GM18499 (cell line): ENCODE results near the gene RTF2.

Experiments used
- ATAC-seq: cut with Tn5 transposase; IDR thresholded peaks from one replicate; pipeline ENCODE4 v1.9.1; 2021; ENCODE audit warnings: moderate number of reproducible peaks; ENCODE audit not compliant: insufficient read depth, unreplicated experiment

The RTF2 gene

DNA sequence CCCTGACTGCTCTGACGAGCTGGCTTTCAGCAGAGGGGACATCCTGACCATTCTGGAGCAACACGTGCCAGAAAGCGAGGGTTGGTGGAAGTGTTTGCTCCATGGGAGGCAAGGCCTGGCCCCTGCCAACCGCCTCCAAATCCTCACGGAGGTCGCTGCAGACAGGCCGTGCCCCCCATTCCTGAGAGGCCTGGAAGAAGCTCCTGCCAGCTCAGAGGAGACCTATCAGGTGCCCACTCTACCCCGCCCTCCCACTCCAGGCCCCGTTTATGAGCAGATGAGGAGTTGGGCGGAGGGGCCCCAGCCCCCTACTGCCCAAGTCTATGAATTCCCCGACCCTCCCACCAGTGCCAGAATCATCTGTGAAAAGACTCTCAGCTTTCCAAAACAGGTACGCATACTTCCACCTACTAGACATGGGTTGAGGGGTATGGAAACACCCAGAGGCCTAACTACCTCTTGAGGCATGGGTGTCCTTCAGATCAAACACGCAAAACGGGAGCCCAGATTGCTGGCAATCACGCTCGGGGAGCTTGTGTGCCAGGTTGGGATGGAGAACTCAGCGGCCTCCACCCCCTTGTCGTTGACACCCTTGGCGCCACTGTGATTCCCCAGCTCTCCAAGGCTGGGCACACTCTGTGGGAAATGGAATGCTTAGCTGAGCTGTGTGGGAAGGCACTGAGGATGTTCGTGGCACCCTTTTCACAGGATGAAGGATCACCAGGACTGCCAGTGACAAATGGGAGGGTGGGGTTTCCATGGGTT lies 31.0 kb upstream of the RTF2 start:
- no peak for ATAC-seq

DNA sequence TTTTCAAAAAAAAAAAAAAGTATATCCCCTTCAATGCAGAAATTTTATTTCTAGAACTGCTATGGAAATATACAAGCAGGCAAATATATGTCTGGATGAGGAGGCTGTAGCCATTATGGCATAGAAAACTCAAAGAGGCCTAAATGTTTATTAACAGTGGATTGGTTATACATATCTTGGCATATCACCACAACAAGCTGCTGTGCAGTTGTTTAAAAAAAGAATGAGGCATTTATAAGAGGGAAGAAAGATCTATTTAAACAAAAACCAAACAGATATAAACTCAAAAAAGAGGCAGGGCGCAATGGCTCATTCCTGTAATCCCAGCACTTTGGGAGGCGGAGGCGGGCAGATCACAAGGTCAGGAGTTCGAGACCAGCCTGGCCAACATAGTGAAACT lies 30.1 kb upstream of the RTF2 start:
- no peak for ATAC-seq

DNA sequence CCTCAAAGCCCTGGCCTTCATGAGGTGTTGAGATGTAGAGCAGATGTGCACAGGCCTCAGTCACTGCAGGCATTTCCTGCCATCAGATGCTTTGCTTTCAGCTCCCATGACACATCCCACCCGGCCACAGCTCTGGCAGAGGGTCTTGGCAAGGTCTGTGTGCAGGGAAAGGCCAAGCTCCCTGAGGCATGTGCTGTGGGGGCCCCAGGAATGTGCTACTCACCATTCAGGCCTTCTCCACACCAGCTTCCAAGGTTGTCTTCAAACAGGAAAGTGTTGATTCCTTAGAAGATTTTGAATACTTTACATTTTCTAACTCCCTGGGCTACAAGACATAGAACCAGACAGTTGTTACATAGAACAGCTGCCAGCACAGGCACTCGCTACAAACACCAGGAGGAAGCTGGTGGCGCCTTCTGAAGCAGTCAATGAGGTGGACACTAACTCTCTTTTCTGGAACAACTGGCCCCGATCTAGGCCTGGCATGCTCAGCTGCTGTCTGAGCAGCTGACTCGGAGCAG lies 28.6 kb upstream of the RTF2 start:
- ATAC-seq = no peak

DNA sequence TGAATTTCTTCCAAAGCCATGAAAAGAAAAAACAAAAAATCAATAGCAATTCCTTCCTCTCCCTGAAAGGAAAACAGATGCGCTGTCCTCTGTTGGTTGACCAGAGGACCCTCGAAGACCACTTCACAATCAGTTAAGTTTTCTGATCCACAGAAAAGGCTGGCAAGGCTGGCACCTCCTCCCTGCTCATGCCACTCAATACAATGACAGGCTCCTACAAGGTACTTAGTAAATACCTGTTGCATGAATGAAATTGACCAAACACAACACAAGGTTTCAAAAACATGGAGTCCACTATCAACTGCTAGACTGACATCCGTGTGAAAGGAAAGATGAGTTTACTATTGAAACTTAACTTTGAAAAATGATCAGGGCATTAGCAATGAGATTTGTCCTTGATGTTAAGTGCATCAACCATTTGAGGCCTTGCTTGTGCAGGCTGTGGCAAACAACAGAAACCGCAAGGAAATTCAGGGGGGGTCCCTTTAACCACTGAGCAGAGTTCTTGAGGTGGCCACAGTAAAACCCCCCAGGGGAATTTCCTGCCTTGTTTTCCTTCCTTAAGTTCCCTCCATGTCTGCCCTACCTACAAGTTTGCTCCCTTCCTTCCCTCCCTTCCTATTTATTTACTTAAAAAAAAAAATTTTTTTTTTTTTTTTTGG lies 27.9 kb upstream of the RTF2 start:
- no peak for ATAC-seq

DNA sequence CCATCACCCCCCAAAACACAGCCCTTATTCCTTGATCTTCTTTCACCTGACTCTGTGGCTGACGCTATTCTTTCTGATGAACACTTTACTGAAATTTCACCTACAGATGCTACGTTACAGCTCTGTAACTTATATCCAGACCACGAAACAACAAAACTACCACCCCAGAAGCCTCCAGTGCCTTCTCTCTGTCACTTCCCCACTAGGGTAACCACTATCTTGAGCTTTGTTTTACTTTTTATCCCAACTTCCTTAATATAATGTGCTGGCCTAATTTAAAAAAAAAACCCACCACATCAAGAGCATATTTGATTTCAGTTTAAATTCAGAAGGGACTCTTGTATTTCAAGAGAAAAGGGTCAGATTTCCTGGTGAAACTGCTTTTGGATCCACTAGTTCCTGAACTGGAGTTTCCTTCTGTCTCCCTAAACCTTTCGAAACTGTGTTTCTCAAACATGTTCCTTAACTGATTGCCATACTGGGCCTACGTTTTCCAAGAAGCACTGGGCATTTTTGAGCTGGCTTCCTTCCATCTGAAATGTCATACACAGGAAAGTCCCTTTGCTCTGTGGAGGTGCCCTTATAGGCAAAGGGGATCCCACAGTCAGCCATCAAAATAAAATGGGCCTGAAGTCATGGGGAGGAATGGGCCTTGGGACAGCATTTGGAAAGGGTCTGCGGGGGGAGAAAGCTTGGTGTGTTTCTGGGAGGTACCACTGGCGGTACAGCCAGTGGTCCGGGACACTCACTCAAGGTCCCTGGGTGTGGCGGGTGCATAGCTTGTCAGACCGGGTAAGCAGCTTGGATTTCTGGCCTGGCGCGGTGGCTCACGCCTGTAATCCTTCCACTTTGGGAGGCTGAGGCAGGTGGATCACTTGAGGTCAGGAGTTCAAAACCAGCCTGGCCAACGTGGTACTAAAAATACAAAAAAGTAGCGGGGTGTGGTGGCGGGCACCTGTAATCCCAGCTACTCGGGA lies 25.8 kb upstream of the RTF2 start:
- ATAC-seq = no peak

DNA sequence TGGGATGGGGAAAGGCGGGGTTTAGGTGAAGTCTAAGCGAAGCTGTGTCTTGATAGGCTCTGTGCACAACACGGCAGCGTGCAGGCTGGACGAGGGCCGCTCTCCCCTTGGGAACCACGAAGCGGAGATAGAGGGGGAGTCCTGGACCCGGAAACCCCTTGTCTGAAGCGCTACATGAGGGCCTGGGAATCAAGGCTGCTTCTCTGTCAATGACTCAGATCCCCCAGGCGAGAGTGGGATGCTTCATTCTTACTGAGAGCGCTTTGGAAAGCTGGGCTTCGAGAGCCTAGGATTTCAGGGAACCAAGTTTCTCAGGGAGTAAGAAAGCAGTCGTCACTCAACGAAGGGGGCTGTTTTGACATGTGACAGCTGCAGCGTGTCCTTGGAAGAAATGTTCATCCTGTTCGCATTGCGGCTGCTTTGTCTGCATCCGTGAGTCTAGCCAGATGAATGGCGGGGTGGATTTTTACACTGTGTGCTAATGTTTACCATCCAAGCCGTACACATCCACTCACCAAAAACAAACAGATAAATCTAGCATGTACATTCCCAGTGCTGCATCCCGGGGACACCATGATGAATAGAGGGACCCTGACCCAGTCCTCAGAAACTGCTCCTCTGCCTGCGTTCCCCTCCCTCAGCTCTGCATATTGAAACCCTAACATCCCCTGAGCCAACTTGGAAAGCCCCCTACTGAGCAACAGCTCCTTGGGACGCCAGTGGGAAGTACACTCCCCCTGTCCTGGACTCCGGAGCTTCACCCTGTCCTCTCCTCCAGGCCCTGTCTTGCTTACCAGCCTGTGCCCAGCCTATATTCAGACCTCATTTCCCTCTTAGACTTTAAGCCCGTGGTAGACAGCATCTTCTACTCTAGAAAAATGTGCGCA lies 24.5 kb upstream of the RTF2 start:
- ATAC-seq = no peak

DNA sequence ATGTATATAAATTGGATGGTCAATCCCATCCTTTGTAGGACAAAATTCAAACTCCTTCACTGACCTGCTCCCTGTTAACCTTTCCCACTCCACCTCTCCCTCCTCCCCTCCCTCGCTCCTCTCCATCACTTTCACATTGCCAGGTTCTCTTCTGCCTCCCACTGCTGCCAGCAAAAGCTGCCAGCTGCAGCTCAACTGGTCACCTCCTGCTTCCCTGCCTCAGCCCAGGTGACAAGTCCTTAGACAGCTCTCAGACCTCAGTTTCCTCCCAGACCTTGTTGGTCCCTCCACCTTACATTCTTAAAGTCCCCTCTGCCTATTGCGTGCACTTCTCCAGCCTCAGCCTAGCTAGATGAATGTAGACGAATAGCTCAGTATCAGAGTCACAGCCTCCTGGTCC lies 23.3 kb upstream of the RTF2 start:
- no peak for ATAC-seq

DNA sequence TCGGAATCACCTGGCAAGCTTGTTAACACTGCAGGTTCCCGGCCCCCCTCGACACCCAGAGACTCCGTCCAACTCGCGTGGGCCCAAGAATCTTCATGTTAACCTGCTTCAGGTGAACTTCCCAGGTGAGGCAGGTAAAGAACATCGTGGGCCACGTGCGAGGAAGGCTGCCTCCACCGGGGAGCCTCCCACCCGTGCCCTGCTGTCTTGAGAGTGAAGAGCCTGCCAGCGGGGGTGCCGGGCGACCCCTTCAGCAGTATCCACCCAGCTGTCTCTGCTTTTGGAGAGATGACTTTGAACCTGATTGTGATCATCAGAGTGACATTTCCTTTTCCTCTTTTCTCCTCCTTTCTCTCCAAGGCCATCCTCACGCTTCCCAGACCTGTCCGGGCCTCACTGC lies 22.9 kb upstream of the RTF2 start:
- no peak for ATAC-seq

DNA sequence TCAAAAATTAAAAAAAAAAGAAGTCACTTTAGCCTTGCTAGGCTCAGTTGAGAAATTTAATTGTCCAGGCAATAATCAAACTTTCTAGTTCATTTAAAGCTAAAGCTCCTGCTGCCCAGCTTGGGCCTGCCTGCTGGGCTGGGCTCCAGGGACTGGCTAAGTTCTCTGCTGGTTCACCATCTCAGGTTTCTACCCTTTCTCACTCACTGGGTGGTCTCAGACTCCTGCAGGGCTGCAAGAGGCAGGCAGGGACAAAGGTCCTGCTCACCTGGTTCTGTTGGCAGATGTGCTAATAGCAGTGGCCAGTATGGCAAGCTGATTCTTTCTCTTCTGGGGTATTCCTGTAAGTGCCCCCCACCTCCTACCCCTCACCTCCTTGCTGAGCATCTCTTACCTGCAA lies 21.2 kb upstream of the RTF2 start:
- no peak for ATAC-seq

DNA sequence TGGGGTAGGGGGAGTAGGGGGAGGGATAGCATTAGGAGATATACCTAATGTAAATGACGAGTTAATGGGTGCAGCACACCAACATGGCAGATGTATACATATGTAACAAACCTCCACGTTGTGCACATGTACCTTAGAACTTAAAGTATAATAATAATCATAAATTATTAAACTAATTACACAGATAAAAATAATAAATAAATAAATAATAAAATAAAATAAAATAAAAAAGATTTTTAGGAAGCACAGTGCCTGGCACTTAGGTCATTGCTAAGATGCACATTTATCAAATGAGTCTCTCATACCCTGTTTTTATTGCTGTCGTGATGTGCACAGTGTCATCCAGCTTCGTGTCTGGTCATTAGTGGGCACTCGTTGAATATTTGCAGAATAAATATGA lies 19.0 kb upstream of the RTF2 start:
- ATAC-seq = no peak

DNA sequence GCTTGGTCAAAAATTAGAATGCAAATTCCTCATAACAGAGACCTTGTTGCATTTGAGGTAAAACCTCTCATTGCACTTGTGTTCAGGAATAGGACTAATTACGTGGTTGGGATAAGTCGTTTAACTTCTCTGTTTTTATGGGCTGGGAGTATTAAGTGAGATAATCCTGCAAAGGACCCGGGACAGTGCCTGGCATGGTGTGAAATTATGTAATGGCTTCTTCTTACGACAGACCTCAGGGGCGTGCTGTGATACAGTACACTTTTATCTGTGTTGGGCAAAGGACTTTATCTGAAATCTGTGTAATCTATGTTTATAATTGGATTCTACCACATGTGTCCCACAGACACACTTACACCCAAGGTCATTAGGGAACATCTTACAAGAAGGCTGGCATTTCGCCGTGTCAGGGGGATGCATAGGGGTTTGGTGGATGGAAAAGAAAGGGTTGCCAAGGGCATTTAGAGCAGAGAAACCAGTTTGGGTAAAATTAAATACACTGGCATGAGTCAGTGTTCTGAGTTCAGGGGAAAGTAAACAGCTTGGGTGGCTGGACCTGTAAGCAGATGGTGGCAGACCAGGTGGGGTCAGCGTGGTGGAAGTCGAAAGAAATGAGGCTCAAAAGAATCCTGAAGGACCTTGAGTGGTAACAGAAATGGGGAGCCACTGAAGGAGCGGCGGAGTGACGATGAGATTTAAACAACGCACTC lies 17.2 kb upstream of the RTF2 start:
- ATAC-seq = no peak

DNA sequence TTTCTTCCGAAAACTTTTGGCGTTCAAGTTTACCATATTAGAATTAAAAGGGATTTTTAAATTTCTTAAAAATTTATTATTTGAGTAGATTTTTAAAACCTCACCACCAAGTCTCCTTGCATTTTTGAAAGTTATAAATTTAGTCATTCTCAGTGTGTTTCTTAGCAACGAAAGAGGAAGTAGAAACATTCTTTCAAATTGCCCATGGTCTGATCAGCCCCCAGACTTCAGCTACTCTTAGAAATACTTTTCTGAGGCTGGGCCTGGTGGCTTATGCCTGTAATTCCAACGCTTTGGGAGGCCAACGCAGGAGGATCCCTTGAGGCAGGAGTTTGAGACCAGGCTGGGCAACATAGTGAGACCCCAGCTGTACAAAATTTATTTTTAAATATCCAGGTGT lies 15.1 kb upstream of the RTF2 start:
- peak; percentile 50 for ATAC-seq

DNA sequence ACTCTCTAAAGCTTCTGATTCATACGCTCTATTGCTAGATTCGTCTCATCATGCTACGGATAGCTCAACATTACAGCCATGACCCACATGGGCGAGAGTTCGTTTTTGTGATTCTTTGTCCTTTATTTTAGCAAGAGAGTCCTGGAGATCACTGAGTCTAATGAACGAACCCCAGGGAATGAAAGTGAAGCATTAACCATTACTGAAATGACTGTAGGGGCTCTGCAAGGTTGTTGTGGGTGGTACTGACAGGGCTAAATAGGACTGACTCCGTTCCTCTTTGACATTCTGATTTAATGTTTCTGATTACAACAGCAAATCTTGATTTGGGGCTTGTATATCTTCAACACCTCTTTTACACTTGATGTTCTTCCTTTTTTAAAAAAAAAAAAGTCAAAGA lies 13.7 kb upstream of the RTF2 start:
- ATAC-seq = peak; percentile 85

DNA sequence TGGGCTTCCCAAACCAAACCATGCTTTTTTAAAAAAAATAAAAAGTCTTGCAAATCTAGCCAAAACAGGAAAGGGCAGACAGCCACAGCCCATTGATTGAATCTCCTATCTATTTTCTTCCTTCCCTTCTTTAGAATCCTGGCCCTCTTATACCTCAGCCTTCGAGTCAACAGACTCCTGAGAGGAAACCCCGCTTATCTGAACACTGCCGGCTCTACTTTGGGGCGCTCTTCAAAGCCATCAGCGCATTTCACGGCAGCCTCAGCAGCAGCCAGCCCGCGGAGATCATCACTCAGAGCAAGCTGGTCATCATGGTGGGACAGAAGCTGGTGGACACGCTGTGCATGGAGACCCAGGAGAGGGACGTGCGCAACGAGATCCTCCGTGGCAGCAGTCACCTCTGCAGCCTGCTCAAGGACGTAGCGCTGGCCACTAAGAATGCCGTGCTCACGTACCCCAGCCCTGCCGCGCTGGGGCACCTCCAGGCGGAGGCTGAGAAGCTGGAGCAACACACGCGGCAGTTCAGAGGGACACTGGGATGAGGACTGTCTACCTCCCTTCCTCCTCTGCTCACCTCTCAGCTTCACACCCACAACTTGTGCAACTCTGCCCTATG lies 10.1 kb upstream of the RTF2 start:
- ATAC-seq = no peak

DNA sequence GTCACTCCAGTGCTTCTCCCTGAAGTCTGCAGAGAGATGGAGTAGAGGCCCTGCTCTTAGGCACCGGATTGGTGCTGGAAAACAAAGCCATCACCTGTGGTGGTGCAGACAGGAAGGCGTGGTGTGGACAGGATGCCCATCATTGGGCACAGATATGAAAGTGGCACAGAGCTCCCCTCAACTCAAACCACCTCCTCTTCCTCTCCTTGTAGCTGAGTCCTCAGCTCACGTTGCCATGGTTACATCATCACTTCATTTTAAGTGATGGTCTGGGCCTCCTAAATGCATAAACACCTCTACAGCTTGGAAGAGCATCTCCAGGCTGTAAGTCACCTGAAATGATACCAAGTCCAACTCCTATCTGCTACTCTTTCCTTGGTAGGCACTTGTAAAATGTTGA lies 8.0 kb upstream of the RTF2 start:
- no peak for ATAC-seq

DNA sequence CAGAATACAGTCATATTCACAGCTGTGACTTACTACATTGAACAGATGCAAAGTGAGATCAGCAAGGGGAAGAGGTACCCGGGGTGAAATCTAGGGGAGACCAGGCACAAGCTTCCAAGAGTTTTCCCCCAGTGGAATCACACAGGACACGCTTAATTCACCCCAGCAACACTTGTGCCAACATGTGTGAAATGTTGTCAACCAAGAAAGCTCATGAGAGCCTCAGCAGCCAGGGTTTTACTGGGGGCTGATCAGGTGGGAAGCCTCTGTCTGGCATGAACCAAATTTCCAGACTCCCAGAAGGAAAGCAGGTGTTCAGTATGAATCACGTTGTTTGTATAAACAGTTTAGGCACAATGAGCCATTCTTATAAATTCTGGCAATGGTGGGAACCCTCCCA lies 6.9 kb upstream of the RTF2 start:
- no peak for ATAC-seq

DNA sequence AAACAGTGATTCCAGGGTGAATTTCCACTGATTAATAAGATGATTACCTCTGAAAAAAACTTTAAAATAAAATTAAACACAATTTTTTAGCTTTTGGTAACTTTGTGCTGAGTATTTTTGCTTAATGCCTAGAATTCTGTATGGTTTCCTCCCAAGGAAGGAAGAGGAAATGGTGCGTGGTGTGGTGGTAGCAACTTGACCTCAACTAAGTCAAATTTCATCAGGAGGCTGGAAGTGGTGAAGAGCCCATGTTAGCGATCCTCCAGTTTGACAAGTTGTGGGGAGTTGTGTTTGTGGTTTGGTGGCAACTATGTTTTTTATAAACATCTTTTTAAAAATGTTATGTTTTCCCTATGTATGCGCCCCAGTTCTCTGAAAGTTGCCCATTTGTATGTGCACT lies 5.0 kb upstream of the RTF2 start:
- ATAC-seq = no peak

DNA sequence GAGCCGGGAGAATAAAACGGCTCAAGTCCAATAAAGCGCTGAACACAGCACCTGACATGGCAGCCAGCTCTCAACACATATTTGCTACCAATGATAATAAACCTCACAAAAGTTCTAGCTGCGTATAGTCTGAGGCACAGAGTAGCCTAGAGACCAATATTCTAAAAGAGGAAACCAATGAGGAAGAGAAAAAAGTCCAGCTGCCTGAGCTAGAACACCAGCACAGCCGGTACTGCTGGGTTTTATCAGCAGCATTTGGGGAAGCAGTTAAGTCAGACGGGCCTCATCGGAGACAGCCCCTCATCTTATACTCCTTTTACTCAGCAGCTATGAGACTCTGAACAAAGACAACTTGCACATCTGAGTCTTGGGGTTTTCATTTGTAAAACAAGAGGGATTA lies 2.4 kb upstream of the RTF2 start:
- ATAC-seq = no peak

DNA sequence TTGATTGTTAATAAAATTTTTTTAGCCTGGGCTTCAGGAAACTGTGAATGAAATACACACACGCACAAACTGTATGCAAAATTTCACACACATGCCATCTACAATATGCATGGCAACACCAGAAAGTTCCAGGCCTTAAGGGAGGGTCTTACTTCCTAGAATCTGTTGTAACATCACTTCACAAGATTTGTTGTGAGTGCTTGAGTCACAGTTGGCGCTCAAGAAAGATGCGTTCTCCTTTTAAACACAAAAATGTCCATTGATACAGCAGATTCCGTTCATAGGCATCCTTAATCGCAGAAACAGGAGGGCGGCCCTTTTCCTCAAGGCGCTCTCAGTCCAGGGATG lies 485 bp upstream of the RTF2 start:
- ATAC-seq = peak; percentile 3
